Activated CD8-positive, alpha-beta T cell treated with anti-CD3 and anti-CD28 coated beads for 36 hours (primary cell): ENCODE results near the gene PSMB5. TPM values are rescaled to one million over a fixed set of nuclear protein-coding genes. Genes with fewer than 3 reads are reported as not detected.

Experiments
- ATAC-seq: fragments of 200-7000 bp; cut with Tn5 transposase; one replicate; pipeline ENCODE4 v1.10.0; 2021; ENCODE audit warnings: mild to moderate bottlenecking, moderate library complexity
- CTCF ChIA-PET: fragments of 350-600 bp; sonication (Branson Sonifier 250); formaldehyde crosslinking; loops from one replicate; lab custom pipeline; 2021; ENCODE audit warnings: antibody characterized with exemption; lab: Charles Lee
- POLR2A ChIA-PET: fragments of 350-600 bp; sonication (Branson Sonifier 250); formaldehyde crosslinking; loops from one replicate; lab custom pipeline; 2021; ENCODE audit warnings: antibody characterized with exemption; lab: Charles Lee
- DNase-seq: peaks from one replicate; pipeline ENCODE4 v3.0.0-alpha.2; 2020
- H3K27ac Mint-ChIP-seq: one replicate; pipeline ENCODE4 v1.8.0; 2021; ENCODE audit warnings: mild to moderate bottlenecking, mixed read lengths
- H3K27me3 Mint-ChIP-seq: one replicate; pipeline ENCODE4 v1.8.0; 2021; ENCODE audit warnings: mixed read lengths
- H3K36me3 Mint-ChIP-seq: one replicate; pipeline ENCODE4 v1.8.0; 2021; ENCODE audit warnings: low read depth, mixed read lengths
- H3K4me1 Mint-ChIP-seq: one replicate; pipeline ENCODE4 v1.8.0; 2021; ENCODE audit warnings: low read depth, mixed read lengths
- H3K4me3 Mint-ChIP-seq: one replicate; pipeline ENCODE4 v1.8.0; 2021; ENCODE audit warnings: mild to moderate bottlenecking, moderate library complexity, mixed read lengths
- H3K9me3 Mint-ChIP-seq: one replicate; pipeline ENCODE4 v1.8.0; 2021; ENCODE audit warnings: mixed read lengths
- intact Hi-C: fragments of 100-400 bp; cut with micrococcal nuclease; formaldehyde crosslinking; loops from one replicate; pipeline ENCODE4 v1.10.0; 2022
- total RNA-seq, 2 experiments: library from RNA; stranded (reverse); gene quantifications; one replicate each; pipeline ENCODE4 v1.2.3, GENCODE V29; 2021
- TF ChIP-seq, protein P1 (sequence below): fragments of 200-600 bp; IDR thresholded peaks from one replicate; pipeline ENCODE4 v1.8.0; 2022; ENCODE audit warnings: antibody characterized with exemption, mild to moderate bottlenecking

The PSMB5 gene
- total RNA-seq, 2 experiments from 2014 or later = 119 to 120 TPM

DNA sequence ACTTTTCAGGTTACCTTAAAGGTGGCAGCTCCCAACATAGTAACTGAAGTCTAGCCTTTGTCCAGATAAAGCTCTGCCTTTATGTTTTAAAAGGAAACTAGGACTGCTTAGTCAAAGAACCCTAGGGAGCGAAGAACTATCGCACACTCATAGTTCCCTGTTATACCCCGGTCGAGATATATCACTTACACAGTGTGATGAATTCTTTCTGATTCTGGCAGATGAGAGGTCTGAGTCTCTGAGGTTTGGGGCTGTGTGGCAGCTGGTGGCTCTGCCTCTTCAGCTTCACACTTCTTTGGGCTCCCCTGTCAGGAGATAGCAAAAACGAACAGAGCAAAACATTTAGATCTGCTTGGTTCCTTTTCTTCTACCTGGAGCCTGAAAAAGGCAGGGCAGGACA, 43.3 kb upstream of the PSMB5 start:
- Mint-ChIP-seq H3K36me3 (peaks cover 35% of the 10 kb centered on the region), H3K4me1 (peaks cover 5% of the 10 kb centered on the region), H3K27ac (peak overlapping the region; percentile 30), H3K9me3 (no peaks in the 10 kb centered on the region), H3K27me3 (no peaks in the 10 kb centered on the region), H3K4me3 (no peak overlapping the region)
- ATAC-seq (no peak), DNase-seq (no peak)
- ChIA-PET CTCF (interaction anchor here (1.0 to 9.8 kb wide), 21 partner anchors 11 to 401 kb away, joined by 3 to 196 read pairs (median 10); partner anchors contain the start of genes ACIN1, AJUBA, C14orf119 and CDH24), POLR2A (interaction anchor here (1.1 to 2.3 kb wide), 3 partner anchors 12 to 17 kb away, joined by 3 to 12 read pairs (median 10); partner anchors contain the start of genes ACIN1 and C14orf119)
- TF ChIP-seq, protein P1, sequence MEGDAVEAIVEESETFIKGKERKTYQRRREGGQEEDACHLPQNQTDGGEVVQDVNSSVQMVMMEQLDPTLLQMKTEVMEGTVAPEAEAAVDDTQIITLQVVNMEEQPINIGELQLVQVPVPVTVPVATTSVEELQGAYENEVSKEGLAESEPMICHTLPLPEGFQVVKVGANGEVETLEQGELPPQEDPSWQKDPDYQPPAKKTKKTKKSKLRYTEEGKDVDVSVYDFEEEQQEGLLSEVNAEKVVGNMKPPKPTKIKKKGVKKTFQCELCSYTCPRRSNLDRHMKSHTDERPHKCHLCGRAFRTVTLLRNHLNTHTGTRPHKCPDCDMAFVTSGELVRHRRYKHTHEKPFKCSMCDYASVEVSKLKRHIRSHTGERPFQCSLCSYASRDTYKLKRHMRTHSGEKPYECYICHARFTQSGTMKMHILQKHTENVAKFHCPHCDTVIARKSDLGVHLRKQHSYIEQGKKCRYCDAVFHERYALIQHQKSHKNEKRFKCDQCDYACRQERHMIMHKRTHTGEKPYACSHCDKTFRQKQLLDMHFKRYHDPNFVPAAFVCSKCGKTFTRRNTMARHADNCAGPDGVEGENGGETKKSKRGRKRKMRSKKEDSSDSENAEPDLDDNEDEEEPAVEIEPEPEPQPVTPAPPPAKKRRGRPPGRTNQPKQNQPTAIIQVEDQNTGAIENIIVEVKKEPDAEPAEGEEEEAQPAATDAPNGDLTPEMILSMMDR = no peak
- intact Hi-C loops = no loop called here

DNA sequence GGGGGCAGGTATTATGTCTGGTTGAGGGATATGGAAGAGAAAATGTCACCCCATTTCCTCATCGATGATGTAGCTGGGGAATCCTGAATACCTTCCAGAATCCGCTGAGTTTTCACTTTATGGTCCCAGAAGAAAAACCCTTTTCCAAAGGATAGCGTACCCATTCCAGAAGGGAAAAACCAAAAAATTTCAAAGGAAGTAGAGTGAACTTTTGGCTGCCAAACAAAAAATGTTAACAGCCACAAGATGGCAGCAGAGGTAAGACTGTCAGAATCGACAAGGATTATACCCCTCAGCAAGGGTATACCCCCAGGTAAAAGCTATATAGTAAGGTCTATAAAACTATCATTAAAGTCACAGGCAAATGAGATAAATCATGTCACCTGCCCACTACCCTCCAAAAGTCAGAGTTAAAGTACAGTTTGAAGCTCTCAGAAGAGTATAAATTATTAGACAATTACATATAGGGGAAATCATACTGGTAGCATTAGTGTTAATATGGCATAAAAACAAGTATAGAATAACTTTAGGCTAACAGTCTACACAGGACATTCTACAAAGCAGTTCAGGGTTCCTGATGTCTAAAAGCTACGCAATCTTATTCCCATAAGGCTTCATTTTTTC, 42.2 kb upstream of the PSMB5 start:
- peak; percentile 39 for DNase-seq
- TF ChIP-seq, protein P1 = peak; percentile 70
- Mint-ChIP-seq H3K27me3 (no peaks in the 10 kb centered on the region), H3K27ac (no peak overlapping the region), H3K9me3 (no peaks in the 10 kb centered on the region), H3K36me3 (peaks cover 36% of the 10 kb centered on the region), H3K4me3 (no peak overlapping the region), H3K4me1 (peaks cover 9% of the 10 kb centered on the region)
- intact Hi-C loops = no loop called here
- ChIA-PET CTCF (interaction anchor here (0.5 to 9.8 kb wide), 44 partner anchors 12 to 402 kb away, joined by 3 to 196 read pairs (median 4); partner anchors contain the start of genes ACIN1, AJUBA, C14orf119 and CDH24), POLR2A (interaction anchor here (0.8 to 2.3 kb wide), 7 partner anchors 8 to 101 kb away, joined by 3 to 12 read pairs (median 3); partner anchors contain the start of genes ACIN1 and C14orf119)
- ATAC-seq = peak; percentile 70

DNA sequence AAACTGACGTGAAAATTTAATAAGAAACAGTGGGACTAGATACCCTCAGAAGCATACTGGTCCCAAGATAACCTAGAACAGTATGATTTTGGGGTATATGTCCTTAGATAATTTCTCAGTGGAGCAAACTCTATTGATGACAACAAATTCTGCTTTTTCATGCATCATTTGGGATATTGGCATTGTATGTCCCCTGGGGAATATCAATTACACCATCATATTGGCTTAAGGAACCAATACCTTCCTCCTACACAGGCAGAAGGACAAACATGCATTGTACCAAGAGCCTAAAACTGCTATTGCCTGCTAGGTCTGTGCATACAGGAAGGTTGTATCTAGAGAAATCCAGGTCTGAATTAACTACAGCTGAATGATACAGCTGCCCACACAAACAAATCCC, 40.2 kb upstream of the PSMB5 start:
- H3K36me3 Mint-ChIP-seq = peaks cover 41% of the 10 kb centered on the region
- no peaks in the 10 kb centered on the region for H3K27me3 Mint-ChIP-seq
- POLR2A ChIA-PET = interaction anchor here (1.0 to 1.4 kb wide), 2 partner anchors 13 to 20 kb away, joined by 4 read pairs; partner anchors contain the start of genes ACIN1 and C14orf119
- DNase-seq = no peak
- intact Hi-C loops = no loop called here
- TF ChIP-seq, protein P1 = no peak
- no peak for ATAC-seq
- no peak overlapping the region for H3K27ac Mint-ChIP-seq
- H3K9me3 Mint-ChIP-seq = no peaks in the 10 kb centered on the region
- H3K4me1 Mint-ChIP-seq = peaks cover 20% of the 10 kb centered on the region
- CTCF ChIA-PET = interaction anchor here (1.0 to 9.8 kb wide), 7 partner anchors 12 to 111 kb away, joined by 3 to 196 read pairs (median 4); partner anchors contain the start of genes ACIN1, AJUBA, C14orf119 and CDH24
- H3K4me3 Mint-ChIP-seq = no peak overlapping the region

DNA sequence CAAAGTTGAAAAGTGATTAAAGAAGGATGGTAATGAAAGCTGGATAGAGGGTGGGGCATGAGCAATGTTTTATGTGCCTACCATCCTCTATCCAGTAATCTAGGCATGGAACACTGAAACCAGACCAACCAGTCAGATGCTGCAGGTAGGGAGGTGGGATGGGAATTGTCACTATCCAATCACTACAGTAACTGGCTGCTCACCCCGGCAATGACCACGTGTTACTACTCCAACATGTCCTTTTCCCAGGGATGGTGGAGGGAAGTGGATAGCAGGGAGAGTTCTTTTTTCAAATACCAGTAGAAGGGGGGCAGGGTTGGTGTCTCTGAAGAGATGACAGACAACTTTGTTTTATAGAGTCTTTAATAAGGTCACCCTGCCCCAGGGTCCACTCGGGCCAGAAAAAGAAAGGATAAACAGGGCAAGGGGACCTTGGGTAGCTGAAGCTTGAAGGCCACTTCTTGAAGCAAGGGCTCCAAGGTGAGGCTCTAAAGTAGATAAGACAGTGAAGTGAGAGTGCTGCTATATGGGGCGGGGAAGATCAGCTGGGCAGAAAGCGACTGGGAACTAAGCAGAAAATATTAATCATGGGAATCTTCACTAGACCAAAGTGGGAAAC, 37.3 kb upstream of the PSMB5 start:
- Mint-ChIP-seq H3K9me3 (no peaks in the 10 kb centered on the region), H3K4me3 (peak overlapping the region; percentile 96), H3K36me3 (peaks cover 43% of the 10 kb centered on the region), H3K27ac (peak overlapping the region; percentile 97), H3K27me3 (no peaks in the 10 kb centered on the region), H3K4me1 (peaks cover 29% of the 10 kb centered on the region)
- no peak for ATAC-seq
- CTCF ChIA-PET = interaction anchor here (0.9 to 9.8 kb wide), 21 partner anchors 9 to 502 kb away, joined by 3 to 196 read pairs (median 8); partner anchors contain the start of genes ACIN1, C14orf119, CDH24 and LRP10
- DNase-seq = no peak
- intact Hi-C loops = no loop called here
- TF ChIP-seq, protein P1 = no peak
- POLR2A ChIA-PET = interaction anchor here (0.9 to 2.2 kb wide), 9 partner anchors 9 to 115 kb away, joined by 3 to 8 read pairs (median 6); partner anchors contain the start of genes ACIN1, C14orf119, CDH24 and HAUS4
